ENCODE data around the gene ABL2.
"Not testable (repeated sequence)": the region's sequence is repeated elsewhere in the genome, so short reads cannot be mapped to it uniquely, and the experiment has no call there.

Gene ABL2

GRCh38 chr1:179229214-179230140 lies at the start of gene ABL2:
ABL2 (minus strand) TSS chr1:179229677; CDS start chr1:179229397, 280 bp downstream.
- DNase-seq, result peak; percentile 28 to 56 (median 48)

GRCh38 chr1:179278920-179279319 lies 49.4 kb upstream of the ABL2 start:
- DNase-seq, result no peak

GRCh38 chr1:179274424-179274823 lies 44.9 kb upstream of the ABL2 start:
- not testable (repeated sequence) for DNase-seq

GRCh38 chr1:179269071-179269470 lies 39.6 kb upstream of the ABL2 start:
- no peak for DNase-seq

- DNase-seq, result no peak
Observed at GRCh38 chr1:179264507-179264906, 35.0 kb upstream of the ABL2 start.

- DNase-seq, result no peak
Observed at GRCh38 chr1:179263121-179263520, 33.6 kb upstream of the ABL2 start.

GRCh38 chr1:179262183-179262582 lies 32.7 kb upstream of the ABL2 start:
- DNase-seq, result no peak

- no peak for DNase-seq
Observed at GRCh38 chr1:179253286-179253972, 24.0 kb upstream of the ABL2 start.

- DNase-seq, result no peak
Observed at GRCh38 chr1:179252606-179253005, 23.1 kb upstream of the ABL2 start.

GRCh38 chr1:179251675-179252074 lies 22.2 kb upstream of the ABL2 start:
- peak in 2 of 6 experiments; percentile 5 to 7 for DNase-seq

GRCh38 chr1:179247923-179248322 lies 18.4 kb upstream of the ABL2 start:
- no peak for DNase-seq

GRCh38 chr1:179245426-179245825 lies 15.9 kb upstream of the ABL2 start:
- not testable (repeated sequence) for DNase-seq

- no peak for DNase-seq
Observed at GRCh38 chr1:179241530-179242097, 12.1 kb upstream of the ABL2 start.

GRCh38 chr1:179237222-179237621 lies 7.7 kb upstream of the ABL2 start:
- DNase-seq, result no peak

- no peak for DNase-seq
Observed at GRCh38 chr1:179234863-179235262, 5.4 kb upstream of the ABL2 start.

- no peak for DNase-seq
Observed at GRCh38 chr1:179231923-179232322, 2.4 kb upstream of the ABL2 start.

- no peak for DNase-seq
Observed at GRCh38 chr1:179230721-179231120, 1.2 kb upstream of the ABL2 start.

- DNase-seq, result no peak
Observed at GRCh38 chr1:179230251-179230650, 774 bp upstream of the ABL2 start.

- DNase-seq, result peak in 3 of 6 experiments; percentile 13 to 30 (median 25)
Observed at GRCh38 chr1:179228783-179229213, 679 bp downstream of the ABL2 start.

- DNase-seq, result no peak
Observed at GRCh38 chr1:179226738-179227137, 2.7 kb downstream of the ABL2 start.

GRCh38 chr1:179224466-179224865 lies 5.0 kb downstream of the ABL2 start:
- DNase-seq, result not testable (repeated sequence)

GRCh38 chr1:179221121-179221520 lies 8.4 kb downstream of the ABL2 start:
- DNase-seq, result not testable (repeated sequence)

- no peak for DNase-seq
Observed at GRCh38 chr1:179217943-179218507, 11.5 kb downstream of the ABL2 start.
